ENCODE measurements around the gene LRRC8B.

- TF ChIP-seq CTCF (IDR thresholded peaks at IDR 0.05) (no peak), POLR2AphosphoS5 (IDR thresholded peaks at IDR 0.05; ENCODE audit: insufficient read depth in 1 of 2, low read depth in 1 of 2) (no peak)
Measured at GRCh38 chr1:89588480-89588879, 63.9 kb downstream of the LRRC8B start.
